GM15510 (cell line): Measurements from ENCODE around the gene RGS12.

Source experiments
- POLR2A ChIP-seq: IDR thresholded peaks from 3 replicates; pipeline ENCODE4 v1.6.1; 2011; ENCODE audit warnings: borderline replicate concordance; ENCODE audit not compliant: insufficient read length; ENCODE audit errors: extremely low read depth

RGS12 gene

GRCh38 chr4:3261411-3262207, 31.2 kb upstream of the RGS12 start:
- TF ChIP-seq POLR2A, result no peak

GRCh38 chr4:3262208-3263052, 30.4 kb upstream of the RGS12 start:
- no peak for TF ChIP-seq POLR2A

- no peak for TF ChIP-seq POLR2A
Measured at GRCh38 chr4:3263053-3263875, 29.6 kb upstream of the RGS12 start.

GRCh38 chr4:3263876-3264193, 29.0 kb upstream of the RGS12 start:
- no peak for TF ChIP-seq POLR2A

GRCh38 chr4:3266076-3266475, 26.7 kb upstream of the RGS12 start:
- no peak for TF ChIP-seq POLR2A

GRCh38 chr4:3267576-3268394, 25.0 kb upstream of the RGS12 start:
- no peak for TF ChIP-seq POLR2A

- no peak for TF ChIP-seq POLR2A
Measured at GRCh38 chr4:3268395-3269104, 24.3 kb upstream of the RGS12 start.

- no peak for TF ChIP-seq POLR2A
Measured at GRCh38 chr4:3269105-3269927, 23.5 kb upstream of the RGS12 start.

GRCh38 chr4:3269991-3270611, 22.7 kb upstream of the RGS12 start:
- no peak for TF ChIP-seq POLR2A

- TF ChIP-seq POLR2A, result no peak
Measured at GRCh38 chr4:3271131-3271530, 21.7 kb upstream of the RGS12 start.

- no peak for TF ChIP-seq POLR2A
Measured at GRCh38 chr4:3276986-3277385, 15.8 kb upstream of the RGS12 start.

GRCh38 chr4:3280466-3280865, 12.4 kb upstream of the RGS12 start:
- no peak for TF ChIP-seq POLR2A
